T-helper 1 cell (primary cell): ENCODE results near the gene GJC2.

Experiments used
- DNase-seq, 5 donors: peaks; one replicate each; pipeline ENCODE4 v3.0.0-alpha.2; 2012 to 2020

Gene GJC2

DNA sequence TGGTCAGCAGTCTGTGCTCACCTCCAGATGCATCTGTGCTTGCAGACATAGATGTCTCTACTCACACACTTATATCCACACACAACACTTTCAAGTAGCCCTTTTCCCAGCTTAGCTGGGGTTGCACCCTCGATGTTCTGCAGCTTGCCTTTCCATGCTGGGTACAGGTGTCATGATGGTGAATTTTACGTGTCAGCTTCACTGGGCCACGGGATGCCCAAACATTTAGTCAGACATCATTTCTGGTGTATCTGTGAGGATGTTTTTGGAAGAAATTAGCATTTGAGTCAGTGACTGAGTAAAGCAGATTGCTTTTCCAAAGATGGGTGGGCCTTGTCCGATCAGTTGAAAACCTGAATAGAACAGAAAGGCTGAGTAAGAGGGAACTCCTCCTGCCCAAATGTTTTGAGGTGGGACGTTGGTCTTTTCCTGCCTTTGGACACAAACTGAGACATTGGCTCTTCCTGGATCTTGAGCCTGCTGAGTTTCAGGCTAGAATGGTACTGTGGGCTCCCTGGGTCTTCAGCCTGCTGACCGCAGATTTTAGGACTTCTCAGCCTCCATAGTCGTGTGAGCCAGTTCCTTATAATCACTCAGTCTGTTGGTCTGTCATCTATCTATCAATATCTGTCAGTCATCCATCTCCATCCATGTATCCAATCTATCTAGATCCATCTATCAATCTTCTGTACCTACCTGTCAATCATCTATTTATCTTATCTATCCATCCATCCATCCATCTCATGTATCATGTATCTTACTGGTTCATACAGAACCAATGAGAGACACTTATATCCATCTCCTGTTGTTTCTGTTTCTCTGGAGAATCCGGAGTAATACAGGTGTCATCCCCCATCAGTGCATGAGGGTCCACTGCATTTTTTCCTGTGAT, 45.4 kb downstream of the GJC2 start:
- DNase-seq: no peak

DNA sequence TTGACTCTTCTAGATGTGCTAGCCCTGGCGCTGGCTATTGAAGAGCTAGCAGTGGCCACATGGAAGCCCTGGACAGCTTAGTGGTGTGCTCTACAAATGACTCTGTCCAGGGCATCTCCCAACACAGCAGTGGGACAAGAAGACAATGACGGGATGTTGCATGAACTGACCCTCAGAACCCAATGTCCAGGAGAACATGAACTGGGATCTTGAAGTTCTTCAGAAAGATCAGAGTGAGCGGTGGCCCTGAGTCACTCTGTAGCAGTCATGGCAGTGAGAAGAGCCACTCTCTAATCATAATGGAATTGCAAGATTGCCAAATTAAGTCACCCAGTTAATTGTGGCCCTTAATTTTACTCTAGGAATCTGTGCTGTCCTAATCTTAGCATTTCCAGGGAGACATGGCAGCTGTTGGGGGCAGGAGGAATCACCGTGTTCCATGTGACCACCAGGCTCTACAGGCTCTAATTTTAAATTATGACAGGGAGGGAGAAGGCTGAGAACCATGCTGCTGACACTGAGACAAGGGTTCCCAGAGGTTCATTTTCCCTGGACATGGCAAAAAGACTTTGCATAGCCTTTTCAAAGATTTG, 47.9 kb downstream of the GJC2 start:
- no peak for DNase-seq

DNA sequence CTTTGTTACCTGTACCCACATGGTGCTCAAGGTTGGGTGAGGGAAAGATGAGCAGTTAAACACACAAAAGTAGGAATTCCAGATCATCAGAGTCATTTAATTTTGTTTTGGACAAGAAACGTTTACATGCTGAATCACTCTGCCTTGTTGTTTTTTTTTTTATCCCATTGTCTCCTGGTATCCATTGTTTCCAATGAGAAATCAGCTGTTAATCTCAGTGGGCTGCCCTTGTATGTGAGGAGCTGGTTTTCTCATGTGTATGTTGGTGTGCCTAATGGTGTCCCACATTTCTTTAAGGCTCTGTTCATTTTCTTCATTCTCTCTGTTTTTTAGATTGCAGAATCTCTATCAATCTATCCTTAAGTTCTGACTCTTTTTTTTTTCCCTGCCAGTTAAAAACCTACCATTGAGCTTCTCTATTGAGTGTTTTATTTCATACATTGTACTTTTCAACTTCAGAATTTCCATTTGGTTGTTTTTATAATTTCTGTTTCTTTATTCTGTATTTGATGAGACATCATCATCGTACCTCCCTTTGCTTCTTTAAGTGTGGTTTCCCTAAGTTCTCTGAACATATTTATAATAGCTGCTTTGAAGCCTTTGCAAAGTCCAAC, 49.4 kb downstream of the GJC2 start:
- no peak for DNase-seq

DNA sequence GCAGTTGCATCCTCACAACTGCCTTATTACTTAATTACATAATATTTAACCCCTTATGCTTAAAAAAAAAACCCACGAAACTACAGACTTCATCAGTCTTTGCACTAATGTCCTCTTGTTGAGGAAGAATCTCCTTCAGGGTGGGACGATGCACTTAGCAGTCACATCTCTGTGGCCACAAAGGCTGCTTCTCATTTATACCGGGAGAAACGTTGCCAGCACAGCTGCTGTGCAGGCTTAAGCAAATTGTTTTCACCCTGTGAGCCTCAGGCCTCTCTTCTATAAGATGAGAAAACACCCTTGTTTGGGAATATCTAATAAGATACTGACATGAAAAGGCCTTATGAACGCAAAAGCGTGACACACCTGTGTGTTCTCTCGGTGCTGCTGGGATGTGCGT, 55.2 kb downstream of the GJC2 start:
- DNase-seq: no peak

DNA sequence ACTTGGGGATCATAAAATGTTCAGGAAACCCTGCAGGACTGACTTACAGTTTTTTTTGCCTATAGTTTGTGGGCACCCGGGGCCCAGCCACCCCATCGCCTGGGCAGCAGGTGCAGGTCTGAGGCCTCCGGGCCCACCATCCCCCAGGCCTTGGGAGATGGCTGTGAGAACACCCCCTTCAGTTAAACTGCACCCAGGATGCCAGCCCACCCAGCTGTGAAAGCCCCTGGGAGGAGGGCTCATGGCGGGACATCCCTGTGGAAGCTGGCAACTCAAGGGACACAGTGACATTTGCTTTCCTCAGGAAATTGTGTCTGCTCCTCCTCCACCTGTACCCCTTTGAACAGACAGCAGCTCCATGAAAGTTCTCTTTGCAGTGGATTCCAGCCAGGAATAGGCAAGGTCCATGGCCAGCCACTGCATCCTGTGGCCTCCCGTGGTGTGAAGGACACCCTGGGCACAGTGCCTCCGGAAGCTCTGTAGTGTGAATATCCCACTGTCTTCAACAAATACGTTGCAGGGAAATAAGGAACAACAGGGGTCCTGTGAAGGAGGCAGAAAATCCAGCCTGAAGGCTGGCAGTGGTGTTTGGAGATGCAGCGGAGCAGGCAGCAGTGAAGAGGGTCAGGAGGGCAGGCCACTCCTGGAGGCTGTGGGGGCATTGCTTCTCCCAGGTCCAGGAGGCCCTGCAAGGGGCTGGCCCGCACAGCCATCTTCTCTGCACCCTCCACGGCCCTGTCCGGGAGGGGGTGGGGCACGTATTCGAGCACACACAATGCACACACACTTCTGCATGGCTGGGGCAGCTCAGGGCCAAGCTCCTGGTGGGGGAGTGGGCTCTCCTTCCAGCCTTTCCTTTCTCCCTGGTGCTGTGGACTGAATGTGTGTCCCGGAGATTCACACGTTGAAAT, 56.1 kb downstream of the GJC2 start:
- DNase-seq: no peak

DNA sequence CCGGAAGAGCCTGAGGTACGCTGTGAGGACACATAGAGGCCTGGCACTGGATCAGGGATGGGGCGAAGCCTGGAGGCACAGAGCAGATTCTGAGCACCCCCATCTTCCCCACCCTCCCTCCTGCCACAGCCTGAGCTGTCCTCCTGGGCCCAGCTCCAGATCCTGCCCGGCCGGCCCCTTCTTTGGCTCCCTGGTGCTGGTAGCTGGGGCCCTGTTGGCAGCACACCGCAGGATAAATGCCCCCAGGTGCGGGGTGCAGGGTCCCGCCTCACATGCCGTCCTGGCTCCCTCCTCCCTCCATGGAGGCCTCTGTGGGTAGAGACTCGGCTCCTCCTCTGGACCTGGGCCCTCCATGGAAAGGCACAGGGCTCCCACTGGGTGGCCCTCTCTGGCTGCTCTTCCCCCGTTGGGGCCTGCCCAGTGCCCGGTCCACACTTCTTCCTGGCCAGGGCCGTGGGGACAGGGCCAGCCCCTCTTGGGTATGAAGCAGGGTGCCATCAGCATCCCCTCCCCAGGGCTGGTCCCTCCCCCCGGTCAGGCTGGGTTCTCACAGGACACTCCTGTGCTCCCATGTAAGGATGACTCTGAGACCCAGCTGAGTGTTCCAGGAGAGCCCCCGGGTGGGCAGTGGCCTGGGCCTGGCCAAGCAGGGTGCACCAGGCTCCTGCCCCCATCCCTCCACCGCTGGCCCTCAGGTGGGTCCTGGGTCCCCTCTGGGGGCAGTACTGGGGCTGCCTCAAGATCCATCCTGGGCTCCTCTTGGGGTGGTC, 57.0 kb downstream of the GJC2 start:
- DNase-seq: no peak

DNA sequence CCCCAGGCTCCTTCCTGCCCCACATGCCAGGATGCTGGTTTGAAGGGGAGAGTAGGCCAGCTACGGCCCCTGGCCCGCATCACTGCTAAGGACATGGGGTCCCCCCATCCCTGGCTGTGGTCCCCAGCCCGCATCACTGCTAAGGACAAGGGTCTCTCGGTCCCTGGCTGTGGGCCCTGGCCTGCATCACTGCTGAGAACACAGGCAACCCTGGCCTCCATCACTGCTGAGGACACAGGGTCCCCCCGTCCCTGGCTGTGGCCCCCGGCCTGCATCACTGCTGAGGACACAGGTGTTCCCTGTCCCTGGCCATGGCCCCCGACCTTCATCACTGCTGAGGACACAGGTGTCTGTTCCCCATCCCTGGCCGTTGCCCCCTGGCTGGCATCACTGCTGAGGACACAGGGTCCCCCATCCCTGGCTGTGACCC, 57.7 kb downstream of the GJC2 start:
- DNase-seq: no peak

DNA sequence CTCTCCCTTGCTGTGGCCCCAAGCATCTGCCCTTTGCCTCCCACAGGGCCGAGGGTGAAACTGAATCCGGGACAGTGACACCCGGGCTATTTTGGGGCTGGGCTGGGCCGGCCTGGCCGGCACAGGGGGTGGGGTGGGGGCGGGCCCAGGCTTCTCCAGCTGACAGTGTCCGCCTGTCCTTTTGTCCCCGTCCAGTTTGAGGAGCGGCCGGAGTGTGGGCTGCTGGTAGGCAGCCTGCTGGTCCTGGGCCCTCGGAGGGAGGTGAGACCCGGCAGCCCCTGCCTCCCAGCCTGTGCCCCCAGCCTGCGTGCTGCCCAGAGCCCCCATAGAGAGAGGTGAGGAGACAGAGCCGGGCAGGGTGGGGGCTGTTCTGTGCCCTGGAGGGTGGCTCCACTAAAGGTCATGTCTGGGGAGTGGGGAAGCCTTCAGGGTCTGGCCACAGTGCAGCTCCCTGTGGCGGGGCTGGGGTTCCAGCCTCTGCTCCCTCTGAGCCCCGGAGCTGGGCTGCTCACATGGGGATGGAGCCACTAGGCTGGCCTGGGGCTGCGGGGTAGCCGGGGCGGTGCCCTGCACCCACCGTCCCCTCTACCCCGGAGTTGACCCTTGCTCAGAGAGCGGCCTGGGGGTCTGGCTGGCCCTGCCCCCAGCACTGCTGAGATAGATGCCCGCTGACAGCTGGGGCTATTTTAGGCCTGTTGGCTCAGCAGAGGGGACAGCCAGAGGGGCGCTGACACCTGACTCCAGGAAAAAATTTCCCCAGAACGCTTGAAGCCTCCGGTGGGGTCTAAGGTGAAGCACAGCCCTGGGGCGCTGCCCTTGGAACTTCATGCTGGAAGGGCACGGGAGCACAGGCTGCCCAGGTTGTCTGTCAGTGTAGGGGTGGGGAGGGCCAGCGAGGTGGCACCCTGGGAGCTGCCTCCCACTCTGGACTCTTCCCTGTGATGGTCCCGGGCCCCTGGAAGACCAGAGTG, 58.4 kb downstream of the GJC2 start, which contains the start of gene OBSCN:
OBSCN (plus strand) TSS at position 194 of the 971 bp plus-strand sequence. CDS start 3,740 bp downstream, outside the sequence.
- no peak for DNase-seq

DNA sequence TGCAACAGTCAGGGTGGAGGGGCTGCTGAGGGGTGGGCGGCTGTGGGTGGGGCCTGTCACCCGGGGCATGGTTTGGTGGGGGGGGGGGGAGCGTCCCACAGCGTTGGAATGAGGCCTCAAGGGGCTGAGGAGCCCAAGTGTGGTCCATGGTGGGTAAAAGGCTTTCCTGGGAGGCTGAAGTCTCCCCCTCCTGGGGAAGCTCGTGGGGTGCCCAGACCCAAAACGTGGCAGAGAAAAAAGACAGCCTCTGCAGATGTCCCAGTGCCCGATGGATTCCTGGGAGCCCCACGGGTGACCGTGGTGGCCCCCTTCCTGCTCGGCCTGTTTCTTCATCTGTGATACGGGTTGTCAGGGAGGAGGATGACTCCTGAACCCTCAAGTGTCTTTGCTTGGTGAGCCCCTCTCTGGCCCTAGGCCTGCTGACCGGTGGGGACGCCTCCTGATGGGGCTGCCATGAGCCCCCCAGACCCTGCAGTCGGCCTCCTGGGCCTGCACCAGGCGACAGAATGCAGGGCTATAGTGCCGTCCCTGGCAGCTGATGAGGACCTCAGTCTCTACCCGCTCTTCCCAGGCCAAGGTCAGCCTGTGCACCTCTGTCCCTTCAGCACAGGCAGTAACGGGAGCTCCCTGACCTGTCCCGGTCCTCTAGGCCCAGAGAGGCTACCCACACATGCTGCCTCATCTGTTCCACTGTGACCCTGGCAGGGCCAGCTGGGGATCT, 59.3 kb downstream of the GJC2 start:
- no peak for DNase-seq
